AG20443 (cell line): Measurements from ENCODE around the gene PTPRG.
"Not testable (repeated sequence)": the region's sequence is repeated elsewhere in the genome, so short reads cannot be mapped to it uniquely, and the experiment has no call there.

Experiments used
- DNase-seq: peaks from one replicate; pipeline ENCODE4 v3.0.0; 2012; ENCODE audit warnings: low spot score, mixed read lengths

Gene PTPRG

DNA sequence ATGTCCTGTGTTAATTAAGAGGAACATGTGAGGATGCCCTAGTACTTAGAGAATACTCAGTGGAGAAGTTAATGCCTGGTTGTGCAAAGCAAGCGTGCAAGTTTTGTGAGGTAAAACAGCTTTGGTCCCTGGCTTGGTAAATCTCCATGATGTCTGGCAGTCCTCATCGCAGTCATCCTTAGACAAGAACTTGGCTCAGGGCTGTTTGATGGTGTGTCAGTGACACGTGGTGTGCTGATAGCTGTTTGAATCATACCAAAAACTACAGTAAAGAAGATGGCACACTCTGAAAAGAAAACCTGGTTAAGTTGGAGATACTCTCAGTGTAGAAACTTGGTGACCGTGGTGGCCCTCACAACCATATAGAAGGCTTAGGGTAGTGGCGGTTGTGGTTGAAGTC lies 450.3 kb downstream of the PTPRG start:
- DNase-seq: peak; percentile 35

GRCh38 chr3:62013951-62014350 lies 452.6 kb downstream of the PTPRG start:
- DNase-seq: no peak

- no peak for DNase-seq
These were observed 453.7 kb downstream of the PTPRG start for GRCh38 chr3:62015111-62015510.

GRCh38 chr3:62019906-62020305 lies 458.5 kb downstream of the PTPRG start:
- DNase-seq: no peak

GRCh38 chr3:62020706-62021105 lies 459.3 kb downstream of the PTPRG start:
- DNase-seq: no peak

- DNase-seq: no peak
These were observed 460.9 kb downstream of the PTPRG start for GRCh38 chr3:62022312-62022711.

DNA sequence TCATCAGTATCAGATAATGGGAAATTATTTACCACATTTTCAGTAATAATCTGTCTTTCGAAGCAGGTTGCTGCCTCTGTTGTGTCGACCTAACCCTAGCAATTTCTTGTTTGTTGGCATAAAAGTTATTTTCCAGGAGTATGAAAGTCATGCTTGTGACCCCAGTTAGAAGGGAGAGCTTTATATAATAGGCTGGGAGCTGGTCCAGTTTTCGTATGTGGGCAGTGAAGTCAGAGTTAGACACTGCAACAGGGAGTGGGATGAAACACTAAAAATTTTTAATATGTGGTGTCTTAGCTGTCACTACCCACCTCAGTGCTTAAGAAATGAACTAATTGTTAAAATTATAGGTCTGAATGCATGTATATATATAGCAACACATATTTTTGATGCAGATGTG lies 463.5 kb downstream of the PTPRG start:
- DNase-seq: no peak

- no peak for DNase-seq
These were observed 464.5 kb downstream of the PTPRG start for GRCh38 chr3:62025913-62026312.

DNA sequence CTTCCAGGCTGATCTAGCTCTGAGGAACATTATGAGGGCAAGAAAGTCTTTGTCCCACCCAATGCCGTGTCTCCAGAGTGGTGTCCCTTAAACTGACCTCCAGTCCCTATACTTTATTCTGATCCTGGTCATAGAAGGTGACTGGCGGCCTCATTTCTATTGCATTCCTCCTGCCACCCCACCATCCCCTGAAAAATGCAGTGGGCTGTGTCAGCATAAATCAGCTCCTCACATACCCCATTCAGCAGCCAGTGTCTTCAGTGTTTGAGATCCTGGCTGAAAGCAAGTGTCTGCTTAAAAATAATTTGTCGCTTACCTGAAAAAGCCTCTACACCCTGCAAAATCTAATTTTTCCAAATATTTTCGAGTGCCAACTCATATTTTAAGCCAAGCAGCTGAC lies 465.9 kb downstream of the PTPRG start:
- DNase-seq: no peak

- DNase-seq: no peak
These were observed 466.4 kb downstream of the PTPRG start for GRCh38 chr3:62027796-62028195.

GRCh38 chr3:62028236-62028635 lies 466.9 kb downstream of the PTPRG start:
- no peak for DNase-seq

DNA sequence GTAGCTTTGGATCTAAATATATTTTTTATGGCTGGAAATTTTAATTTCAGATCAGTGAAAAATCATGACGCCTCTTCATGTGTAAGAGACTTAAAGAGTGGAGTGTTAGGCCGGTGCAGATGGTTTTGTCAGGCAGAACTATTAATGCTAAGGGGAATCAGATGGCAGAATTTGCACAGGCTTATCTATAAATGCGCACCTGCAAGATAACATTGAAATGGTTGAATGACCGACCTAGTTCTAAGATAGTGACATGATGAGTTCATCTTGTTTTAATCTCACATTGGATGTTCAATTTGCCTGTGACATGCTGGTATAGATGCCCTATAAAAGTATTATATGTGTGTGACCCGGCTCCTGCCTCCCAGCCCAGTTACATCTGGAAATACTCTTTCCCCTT lies 471.4 kb downstream of the PTPRG start:
- no peak for DNase-seq

DNA sequence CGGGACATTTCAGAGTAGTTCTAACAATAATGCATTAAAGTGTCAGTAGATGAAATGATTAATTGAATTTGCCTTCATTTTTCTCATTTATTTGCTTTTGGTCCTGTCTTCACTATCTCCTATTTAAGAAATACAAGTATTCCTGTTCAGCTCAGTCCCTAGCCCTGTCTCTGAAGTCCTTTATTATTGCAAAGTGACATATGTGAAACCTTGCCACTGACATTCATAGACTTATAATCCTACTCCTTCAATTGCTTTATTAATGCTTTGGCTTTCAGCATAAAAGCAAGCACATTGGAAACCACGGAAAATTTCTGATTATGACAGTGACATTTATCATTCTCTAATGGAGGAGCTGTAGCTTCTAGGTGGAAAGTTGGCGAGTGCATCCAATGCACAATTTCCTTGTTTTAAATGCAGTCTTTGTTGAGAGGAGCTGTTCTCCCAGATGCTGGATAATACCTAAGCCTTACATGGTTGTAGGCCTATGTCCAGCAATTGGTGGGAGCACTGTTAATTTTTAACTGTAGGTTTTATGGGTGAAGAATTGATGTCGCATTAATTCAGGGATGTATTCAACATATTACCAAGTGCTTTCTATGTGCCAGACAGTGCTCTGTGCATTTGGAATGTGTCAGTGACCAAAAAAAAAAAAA lies 474.2 kb downstream of the PTPRG start:
- DNase-seq: no peak

DNA sequence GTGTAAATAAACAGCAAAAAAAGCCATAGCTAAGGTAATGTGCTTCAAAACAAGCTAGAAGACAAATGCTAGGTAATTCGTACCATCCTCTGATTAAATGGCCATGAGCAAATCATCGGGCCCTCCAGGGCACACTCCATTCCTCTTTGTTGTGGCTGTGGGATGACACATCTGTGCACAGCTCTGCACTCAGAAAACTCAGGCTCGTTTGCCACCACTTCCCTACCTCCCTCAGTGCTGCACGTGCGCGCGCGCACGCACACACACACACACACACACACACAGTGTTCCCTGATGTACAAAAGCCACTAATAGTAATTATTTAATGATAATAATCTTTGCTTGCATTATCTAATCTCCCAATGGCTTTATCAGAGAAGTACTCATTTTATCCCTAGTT lies 475.4 kb downstream of the PTPRG start:
- DNase-seq: no peak

GRCh38 chr3:62038798-62039197 lies 477.4 kb downstream of the PTPRG start:
- not testable (repeated sequence) for DNase-seq

DNA sequence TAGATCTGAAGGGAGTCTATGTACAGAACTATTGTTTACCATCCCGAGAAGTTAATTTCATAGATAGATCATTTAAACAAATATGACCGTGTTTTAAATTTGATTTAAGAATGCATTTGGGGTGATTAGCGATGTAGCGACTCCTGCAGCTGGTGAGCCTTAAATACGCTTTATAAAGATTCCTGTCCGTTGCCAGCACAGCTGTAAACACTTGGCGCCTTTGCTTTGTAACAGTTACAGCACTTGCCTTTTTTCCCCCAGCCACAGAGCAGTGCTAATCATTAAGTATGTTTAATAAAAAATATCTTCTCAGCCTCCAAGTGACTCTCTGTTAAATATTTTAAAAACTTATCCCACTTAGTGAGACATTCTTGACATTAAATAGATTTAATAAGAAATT lies 478.2 kb downstream of the PTPRG start:
- DNase-seq: no peak

DNA sequence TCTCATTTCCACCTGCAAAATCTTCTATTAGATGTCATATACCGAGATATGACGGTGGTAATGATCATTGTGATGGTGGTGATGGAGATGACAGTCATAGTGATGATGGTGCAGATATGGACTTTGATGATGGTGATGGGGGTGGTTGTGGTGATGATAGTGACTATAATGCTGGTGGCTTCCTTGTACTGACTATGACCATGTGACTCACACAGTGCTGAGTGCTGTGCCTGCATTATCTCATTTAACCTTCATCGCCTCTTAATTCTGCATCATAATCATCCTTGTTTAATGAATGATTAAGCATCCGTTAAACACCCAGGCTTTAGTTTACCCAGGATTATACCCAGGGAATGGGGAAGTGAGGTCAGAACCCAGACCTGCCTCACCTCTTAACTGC lies 480.3 kb downstream of the PTPRG start:
- no peak for DNase-seq

DNA sequence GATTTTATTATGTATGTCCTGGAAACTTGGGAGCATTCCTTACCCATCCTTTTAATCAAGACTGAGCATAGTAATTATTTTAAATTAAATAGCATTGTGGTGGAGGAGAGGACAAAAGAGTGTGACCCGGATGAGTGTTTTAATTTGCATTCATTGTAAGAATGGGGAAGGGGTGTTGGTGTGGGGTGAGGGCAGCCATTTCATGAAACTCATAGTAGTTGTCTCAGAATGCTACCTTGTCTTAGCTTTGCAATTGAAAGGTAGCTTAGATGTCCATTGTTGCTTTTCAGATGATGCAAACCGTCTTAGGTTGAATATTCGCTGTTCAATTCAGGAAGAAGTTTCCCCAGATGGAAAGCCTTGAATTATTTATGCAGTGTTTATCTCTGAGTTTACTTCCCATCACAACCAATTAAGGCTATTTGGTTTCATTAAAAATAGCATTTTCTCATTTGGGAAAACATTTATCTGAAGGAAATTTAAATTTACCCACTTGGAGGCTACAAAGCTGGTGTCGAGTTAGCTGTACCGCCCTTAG lies 483.6 kb downstream of the PTPRG start:
- no peak for DNase-seq

- peak; percentile 17 for DNase-seq
These were observed 485.0 kb downstream of the PTPRG start for GRCh38 chr3:62046326-62046725.

DNA sequence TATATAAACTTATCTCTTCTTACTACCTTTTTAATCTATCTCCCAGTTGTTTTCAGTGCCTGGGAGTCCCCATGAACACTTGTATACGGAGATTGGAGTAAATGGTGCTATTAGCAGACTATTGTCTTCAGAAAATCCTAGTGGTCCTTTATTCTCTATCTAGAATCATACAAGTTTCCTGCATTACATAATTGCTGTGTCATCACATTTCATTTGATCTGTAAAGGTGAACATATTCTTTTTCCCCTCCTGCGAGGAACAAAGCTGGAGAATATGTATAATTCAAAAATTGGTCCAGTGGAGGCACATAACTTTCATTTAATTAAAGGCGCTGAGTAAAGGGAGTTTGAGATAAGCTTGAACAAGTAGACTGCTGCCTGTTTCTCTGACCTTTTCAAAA lies 487.2 kb downstream of the PTPRG start:
- no peak for DNase-seq

DNA sequence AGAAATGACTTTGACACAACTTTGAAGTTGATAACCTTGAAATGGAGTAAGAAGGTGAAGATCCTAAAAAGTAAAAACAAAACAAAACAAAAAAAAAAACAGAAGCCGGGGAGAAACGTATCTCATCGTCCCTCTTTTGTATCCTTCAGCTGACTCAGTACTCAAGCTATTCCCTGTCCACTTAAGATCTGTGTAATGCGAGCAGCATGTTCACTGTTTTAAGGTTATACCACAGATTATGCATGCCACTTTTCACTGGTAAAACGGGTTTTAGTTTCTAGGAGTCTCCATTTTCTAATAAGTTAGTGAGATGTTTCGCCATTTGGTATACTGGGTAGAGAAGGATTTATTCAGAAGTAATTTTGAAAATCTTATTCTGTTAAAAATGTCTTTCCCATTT lies 487.7 kb downstream of the PTPRG start:
- DNase-seq: no peak

DNA sequence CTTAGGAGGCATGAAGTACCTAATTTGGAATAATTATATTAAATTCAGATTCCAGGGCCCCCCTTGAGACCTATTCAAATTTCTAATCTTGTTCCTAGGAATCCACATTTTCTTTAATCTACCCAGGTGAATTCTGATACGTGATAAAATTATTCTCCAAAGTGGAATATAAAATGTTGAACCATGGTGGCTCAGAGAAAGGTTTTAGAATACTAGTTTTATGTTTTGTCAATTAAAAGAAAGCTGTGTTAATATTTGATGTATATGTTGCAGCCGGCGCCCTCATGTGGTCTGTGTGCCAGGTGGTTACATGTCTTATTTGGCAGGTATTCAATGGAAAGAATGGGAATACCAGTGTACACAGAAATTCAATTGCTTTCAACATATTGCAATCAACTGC lies 490.1 kb downstream of the PTPRG start:
- DNase-seq: peak; percentile 15

- no peak for DNase-seq
These were observed 491.0 kb downstream of the PTPRG start for GRCh38 chr3:62052331-62052730.

GRCh38 chr3:62056658-62057057 lies 495.3 kb downstream of the PTPRG start:
- no peak for DNase-seq
